ENCODE results near the gene PGM2L1. TPM values are rescaled to one million over a fixed set of nuclear protein-coding genes. Genes with fewer than 3 reads are reported as not detected.

The PGM2L1 gene
- total RNA-seq, 1 donor from 2014 or later = 22.0 TPM

GRCh38 chr11:74306435-74307175 is 91.6 kb downstream of the PGM2L1 start:
- Mint-ChIP-seq H3K27ac (ENCODE audit: unreplicated experiment) (no peak overlapping the region), H3K4me1 (ENCODE audit: low read depth) (peaks cover 42% of the 10 kb centered on the region), H3K4me3 (ENCODE audit: unreplicated experiment) (no peak overlapping the region), H3K9me3 (ENCODE audit: low read depth) (no peaks in the 10 kb centered on the region), H3K27me3 (ENCODE audit: low read depth) (no peaks in the 10 kb centered on the region), H3K36me3 (ENCODE audit: low read depth) (no peaks in the 10 kb centered on the region)
- DNase-seq (ENCODE audit: low spot score) = no peak
- TF ChIP-seq, protein P1, sequence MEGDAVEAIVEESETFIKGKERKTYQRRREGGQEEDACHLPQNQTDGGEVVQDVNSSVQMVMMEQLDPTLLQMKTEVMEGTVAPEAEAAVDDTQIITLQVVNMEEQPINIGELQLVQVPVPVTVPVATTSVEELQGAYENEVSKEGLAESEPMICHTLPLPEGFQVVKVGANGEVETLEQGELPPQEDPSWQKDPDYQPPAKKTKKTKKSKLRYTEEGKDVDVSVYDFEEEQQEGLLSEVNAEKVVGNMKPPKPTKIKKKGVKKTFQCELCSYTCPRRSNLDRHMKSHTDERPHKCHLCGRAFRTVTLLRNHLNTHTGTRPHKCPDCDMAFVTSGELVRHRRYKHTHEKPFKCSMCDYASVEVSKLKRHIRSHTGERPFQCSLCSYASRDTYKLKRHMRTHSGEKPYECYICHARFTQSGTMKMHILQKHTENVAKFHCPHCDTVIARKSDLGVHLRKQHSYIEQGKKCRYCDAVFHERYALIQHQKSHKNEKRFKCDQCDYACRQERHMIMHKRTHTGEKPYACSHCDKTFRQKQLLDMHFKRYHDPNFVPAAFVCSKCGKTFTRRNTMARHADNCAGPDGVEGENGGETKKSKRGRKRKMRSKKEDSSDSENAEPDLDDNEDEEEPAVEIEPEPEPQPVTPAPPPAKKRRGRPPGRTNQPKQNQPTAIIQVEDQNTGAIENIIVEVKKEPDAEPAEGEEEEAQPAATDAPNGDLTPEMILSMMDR (IDR thresholded peaks at IDR 0.05) = no peak

DNA sequence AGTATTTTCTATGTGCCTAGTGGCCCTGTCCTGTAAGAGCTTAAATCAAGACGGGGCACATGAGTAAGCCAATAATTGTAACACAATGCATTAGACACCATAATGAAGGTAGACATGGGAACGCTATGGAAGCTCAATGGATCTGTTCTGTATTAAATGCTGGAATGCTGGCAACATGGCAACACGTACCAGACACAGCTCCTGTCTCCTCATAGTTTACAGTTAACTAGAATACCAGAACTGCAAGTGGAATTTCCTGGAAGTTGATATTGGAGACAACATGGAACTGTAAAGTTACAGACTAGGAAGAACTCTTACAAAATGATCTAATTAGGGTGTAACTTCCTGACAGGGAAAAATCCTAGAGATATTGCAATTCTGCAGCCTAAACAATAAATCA is 99.2 kb downstream of the PGM2L1 start:
- Mint-ChIP-seq H3K4me1 (ENCODE audit: low read depth) (peaks cover 2% of the 10 kb centered on the region), H3K9me3 (ENCODE audit: low read depth) (no peaks in the 10 kb centered on the region), H3K36me3 (ENCODE audit: low read depth) (peaks cover 6% of the 10 kb centered on the region), H3K4me3 (ENCODE audit: unreplicated experiment) (no peak overlapping the region), H3K27me3 (ENCODE audit: low read depth) (no peaks in the 10 kb centered on the region), H3K27ac (ENCODE audit: unreplicated experiment) (no peak overlapping the region)
- no peak for DNase-seq (ENCODE audit: low spot score)
- TF ChIP-seq, protein P1 (IDR thresholded peaks at IDR 0.05) = no peak

DNA sequence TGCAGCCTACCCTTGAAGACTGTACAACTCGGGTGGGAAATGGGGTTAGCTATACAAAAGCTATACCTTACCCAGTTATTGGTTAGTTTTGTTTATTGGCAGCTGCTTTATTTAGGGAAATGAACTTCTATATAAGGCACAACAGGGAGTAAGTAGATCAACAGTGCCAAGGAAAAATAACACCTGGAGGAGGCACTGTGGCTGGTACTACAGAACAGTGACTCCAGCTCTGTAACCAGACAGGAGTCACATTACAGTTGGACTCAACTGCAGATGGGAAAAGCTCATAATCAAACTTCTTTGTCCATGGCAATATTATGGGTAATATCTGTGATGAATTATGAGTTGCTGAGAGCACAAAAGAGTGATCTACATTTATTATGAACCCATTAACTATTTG is 100.7 kb downstream of the PGM2L1 start:
- TF ChIP-seq, protein P1 (IDR thresholded peaks at IDR 0.05) = no peak

DNA sequence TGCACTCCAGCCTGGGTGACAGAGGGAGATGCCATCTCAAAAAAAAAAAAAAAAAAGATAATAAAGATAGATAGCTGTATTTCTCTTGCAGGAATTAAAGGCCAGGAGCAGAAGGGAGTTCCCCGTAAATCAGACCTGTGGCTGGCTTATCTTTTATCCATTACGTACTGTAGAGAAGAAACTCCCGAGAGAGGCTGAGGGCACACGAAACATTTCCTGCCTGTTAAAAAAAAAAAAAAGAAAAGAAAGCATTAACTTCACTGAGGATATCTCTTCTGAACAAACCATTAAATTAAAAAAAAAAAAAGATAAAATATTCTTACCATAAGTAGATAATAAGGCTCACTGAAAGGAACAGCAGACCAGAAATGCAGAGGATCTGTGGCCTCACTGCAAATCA is 109.3 kb downstream of the PGM2L1 start:
- peaks cover 3% of the 10 kb centered on the region for H3K36me3 Mint-ChIP-seq (ENCODE audit: low read depth)
- H3K27me3 Mint-ChIP-seq (ENCODE audit: low read depth) = no peaks in the 10 kb centered on the region
- TF ChIP-seq, protein P1 (IDR thresholded peaks at IDR 0.05) = no peak
- H3K9me3 Mint-ChIP-seq (ENCODE audit: low read depth) = peaks cover 3% of the 10 kb centered on the region
- peak overlapping the region; percentile 62 for H3K27ac Mint-ChIP-seq (ENCODE audit: unreplicated experiment)
- DNase-seq (ENCODE audit: low spot score) = no peak
- peaks cover 9% of the 10 kb centered on the region for H3K4me1 Mint-ChIP-seq (ENCODE audit: low read depth)
- H3K4me3 Mint-ChIP-seq (ENCODE audit: unreplicated experiment) = no peak overlapping the region

More for the DNA sequence above, 100.7 kb downstream of the PGM2L1 start:
- Mint-ChIP-seq H3K4me1 (ENCODE audit: low read depth) (peaks cover 2% of the 10 kb centered on the region), H3K36me3 (ENCODE audit: low read depth) (peaks cover 10% of the 10 kb centered on the region), H3K9me3 (ENCODE audit: low read depth) (peaks cover under 1% of the 10 kb centered on the region), H3K27ac (ENCODE audit: unreplicated experiment) (no peak overlapping the region), H3K4me3 (ENCODE audit: unreplicated experiment) (no peak overlapping the region), H3K27me3 (ENCODE audit: low read depth) (no peaks in the 10 kb centered on the region)
- DNase-seq (ENCODE audit: low spot score) = no peak

GRCh38 chr11:74288161-74288560 is 110.1 kb downstream of the PGM2L1 start:
- Mint-ChIP-seq H3K27ac (ENCODE audit: unreplicated experiment) (peak overlapping the region; percentile 62), H3K36me3 (ENCODE audit: low read depth) (peaks cover under 1% of the 10 kb centered on the region), H3K9me3 (ENCODE audit: low read depth) (peaks cover 3% of the 10 kb centered on the region), H3K4me3 (ENCODE audit: unreplicated experiment) (no peak overlapping the region), H3K27me3 (ENCODE audit: low read depth) (no peaks in the 10 kb centered on the region), H3K4me1 (ENCODE audit: low read depth) (peaks cover 9% of the 10 kb centered on the region)
- TF ChIP-seq, protein P1 (IDR thresholded peaks at IDR 0.05) = no peak
- no peak for DNase-seq (ENCODE audit: low spot score)

All from chondrocyte (in vitro differentiated cells).